Activated naive CD8-positive, alpha-beta T cell treated with anti-CD3 and anti-CD28 coated beads, Interleukin-2, amount 50 U/mL, for 24 hours (primary cell): ENCODE results near the gene CHAC2.
"Not testable (repeated sequence)": the region's sequence is repeated elsewhere in the genome, so short reads cannot be mapped to it uniquely, and the experiment has no call there.

Experiments used
- ATAC-seq: fragments of 150-1000 bp; cut with Tn5 transposase; one replicate; pipeline ENCODE4 v1.10.0; 2021
- DNase-seq: peaks from one replicate; pipeline ENCODE4 v3.0.0; 2021
- H3K27ac Mint-ChIP-seq: one replicate; pipeline ENCODE4 v1.8.0; 2021; ENCODE audit warnings: mild to moderate bottlenecking, mixed read lengths
- H3K27me3 Mint-ChIP-seq: one replicate; pipeline ENCODE4 v1.8.0; 2021; ENCODE audit warnings: mixed read lengths
- H3K36me3 Mint-ChIP-seq: one replicate; pipeline ENCODE4 v1.8.0; 2021; ENCODE audit warnings: low read depth, mixed read lengths
- H3K4me1 Mint-ChIP-seq: one replicate; pipeline ENCODE4 v1.8.0; 2021; ENCODE audit warnings: mixed read lengths
- H3K4me3 Mint-ChIP-seq: one replicate; pipeline ENCODE4 v1.8.0; 2021; ENCODE audit warnings: mild to moderate bottlenecking, moderate library complexity, mixed read lengths
- H3K9me3 Mint-ChIP-seq: one replicate; pipeline ENCODE4 v1.8.0; 2021; ENCODE audit warnings: mixed read lengths

Gene CHAC2

GRCh38 chr2:53755121-53755520 is 12.5 kb upstream of the CHAC2 start:
- Mint-ChIP-seq H3K27me3 (no peaks in the 10 kb centered on the region), H3K27ac (no peak overlapping the region), H3K9me3 (no peaks in the 10 kb centered on the region), H3K4me1 (peaks cover 27% of the 10 kb centered on the region), H3K4me3 (no peak overlapping the region), H3K36me3 (peaks cover 16% of the 10 kb centered on the region)
- ATAC-seq = no peak
- no peak for DNase-seq

- H3K4me1 Mint-ChIP-seq = peaks cover 13% of the 10 kb centered on the region
- peaks cover 15% of the 10 kb centered on the region for H3K36me3 Mint-ChIP-seq
- DNase-seq (no peak), ATAC-seq (no peak)
- H3K9me3 Mint-ChIP-seq = no peaks in the 10 kb centered on the region
- H3K27me3 Mint-ChIP-seq = no peaks in the 10 kb centered on the region
- H3K27ac Mint-ChIP-seq = no peak overlapping the region
- H3K4me3 Mint-ChIP-seq = no peak overlapping the region
Observed at GRCh38 chr2:53756644-53757043, 11.0 kb upstream of the CHAC2 start.

GRCh38 chr2:53757206-53757605 is 10.4 kb upstream of the CHAC2 start:
- not testable (repeated sequence) for H3K27ac Mint-ChIP-seq, ATAC-seq, H3K27me3 Mint-ChIP-seq

DNA sequence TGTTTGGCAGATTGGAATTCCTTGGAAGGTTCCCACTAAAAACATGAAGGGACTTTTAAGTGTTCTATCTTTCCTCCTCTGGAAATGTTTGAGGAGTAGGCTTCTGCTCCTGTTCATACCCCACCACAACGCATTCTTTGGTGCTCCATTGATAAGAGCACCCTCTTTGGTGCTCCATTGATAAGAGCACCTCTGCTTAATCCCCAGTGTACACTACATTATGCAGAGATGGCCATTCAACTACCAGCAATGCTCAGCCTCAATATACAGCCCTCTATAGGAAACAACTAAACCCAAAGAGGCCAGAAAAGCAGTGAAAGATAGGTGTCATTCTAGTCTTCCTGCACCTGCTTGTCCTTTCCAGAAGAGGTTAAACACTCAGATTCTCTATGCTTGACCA is 1.8 kb upstream of the CHAC2 start:
- ATAC-seq = no peak
- no peak overlapping the region for H3K27ac Mint-ChIP-seq
- H3K4me1 Mint-ChIP-seq = peaks cover 34% of the 10 kb centered on the region
- no peaks in the 10 kb centered on the region for H3K27me3 Mint-ChIP-seq
- no peak overlapping the region for H3K4me3 Mint-ChIP-seq
- H3K36me3 Mint-ChIP-seq = peaks cover 35% of the 10 kb centered on the region
- no peaks in the 10 kb centered on the region for H3K9me3 Mint-ChIP-seq
- DNase-seq = no peak

More at GRCh38 chr2:53757206-53757605, 10.4 kb upstream of the CHAC2 start:
- not testable (repeated sequence) for DNase-seq, H3K4me1 Mint-ChIP-seq, H3K9me3 Mint-ChIP-seq, H3K4me3 Mint-ChIP-seq
- peaks cover 19% of the 10 kb centered on the region for H3K36me3 Mint-ChIP-seq

GRCh38 chr2:53768242-53768542 is 588 bp downstream of the CHAC2 start:
- Mint-ChIP-seq H3K36me3 (peaks cover 36% of the 10 kb centered on the region), H3K4me1 (peaks cover 41% of the 10 kb centered on the region), H3K4me3 (peak overlapping the region; percentile 94), H3K9me3 (peaks cover 3% of the 10 kb centered on the region), H3K27ac (peak overlapping the region; percentile 87), H3K27me3 (no peaks in the 10 kb centered on the region)
- peak; percentile 59 for ATAC-seq
- no peak for DNase-seq

- peaks cover 3% of the 10 kb centered on the region for H3K9me3 Mint-ChIP-seq
- ATAC-seq = no peak
- DNase-seq = no peak
- H3K27me3 Mint-ChIP-seq = no peaks in the 10 kb centered on the region
- H3K36me3 Mint-ChIP-seq = peaks cover 33% of the 10 kb centered on the region
- peak overlapping the region; percentile 94 for H3K4me3 Mint-ChIP-seq
- H3K27ac Mint-ChIP-seq = peak overlapping the region; percentile 21
- H3K4me1 Mint-ChIP-seq = peaks cover 41% of the 10 kb centered on the region
Observed at GRCh38 chr2:53769318-53769945, 1.8 kb downstream of the CHAC2 start.

DNA sequence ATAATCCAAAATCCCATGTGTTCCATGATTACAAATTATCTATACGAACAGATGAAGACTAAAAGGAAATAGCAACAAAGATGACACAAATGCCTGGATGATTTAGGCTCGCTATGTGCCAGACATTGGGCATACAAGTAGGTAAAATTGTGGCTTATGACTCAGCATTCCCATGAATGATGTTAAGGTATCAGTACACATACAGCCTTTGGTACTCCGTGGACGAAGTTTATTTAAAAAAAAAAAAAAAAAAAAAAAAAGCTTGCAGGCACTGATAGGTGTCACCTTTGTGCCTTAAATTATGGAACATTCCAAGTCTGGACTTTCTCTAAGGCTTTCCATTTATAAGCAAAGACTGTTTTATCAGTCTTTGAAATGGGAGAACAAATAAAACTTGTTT is 2.7 kb downstream of the CHAC2 start:
- Mint-ChIP-seq H3K36me3 (peaks cover 31% of the 10 kb centered on the region), H3K4me3 (peak overlapping the region; percentile 94), H3K27ac (peak overlapping the region; percentile 21), H3K4me1 (peaks cover 41% of the 10 kb centered on the region), H3K9me3 (peaks cover 3% of the 10 kb centered on the region), H3K27me3 (no peaks in the 10 kb centered on the region)
- ATAC-seq (peak; percentile 38), DNase-seq (no peak)

DNA sequence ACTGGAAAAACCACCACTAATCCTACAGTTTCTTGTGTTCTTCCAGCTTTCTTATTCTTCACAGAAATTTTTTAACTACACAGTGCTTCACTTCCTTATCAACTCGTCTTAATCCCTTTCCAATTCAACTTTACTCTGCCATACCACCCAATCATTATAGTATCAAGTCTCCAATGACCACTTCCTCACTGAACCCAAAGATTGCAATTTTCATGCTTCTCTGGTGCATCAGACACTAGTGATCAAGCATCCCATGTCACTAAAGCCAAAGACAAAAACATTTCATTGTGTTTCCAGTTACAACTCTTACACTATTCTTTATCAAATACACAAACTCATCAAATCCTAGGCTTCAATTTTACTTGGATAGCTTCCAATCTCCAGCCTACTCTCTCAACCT is 9.5 kb downstream of the CHAC2 start:
- Mint-ChIP-seq H3K9me3 (peaks cover 3% of the 10 kb centered on the region), H3K27me3 (no peaks in the 10 kb centered on the region), H3K27ac (no peak overlapping the region), H3K36me3 (peaks cover 44% of the 10 kb centered on the region), H3K4me1 (peaks cover 18% of the 10 kb centered on the region), H3K4me3 (no peak overlapping the region)
- no peak for DNase-seq
- no peak for ATAC-seq

GRCh38 chr2:53778536-53779162 is 11.0 kb downstream of the CHAC2 start:
- H3K4me3 Mint-ChIP-seq = no peak overlapping the region
- H3K27me3 Mint-ChIP-seq = no peaks in the 10 kb centered on the region
- no peak overlapping the region for H3K27ac Mint-ChIP-seq
- DNase-seq = no peak
- peaks cover 20% of the 10 kb centered on the region for H3K4me1 Mint-ChIP-seq
- no peaks in the 10 kb centered on the region for H3K9me3 Mint-ChIP-seq
- peaks cover 40% of the 10 kb centered on the region for H3K36me3 Mint-ChIP-seq
- ATAC-seq = no peak

DNA sequence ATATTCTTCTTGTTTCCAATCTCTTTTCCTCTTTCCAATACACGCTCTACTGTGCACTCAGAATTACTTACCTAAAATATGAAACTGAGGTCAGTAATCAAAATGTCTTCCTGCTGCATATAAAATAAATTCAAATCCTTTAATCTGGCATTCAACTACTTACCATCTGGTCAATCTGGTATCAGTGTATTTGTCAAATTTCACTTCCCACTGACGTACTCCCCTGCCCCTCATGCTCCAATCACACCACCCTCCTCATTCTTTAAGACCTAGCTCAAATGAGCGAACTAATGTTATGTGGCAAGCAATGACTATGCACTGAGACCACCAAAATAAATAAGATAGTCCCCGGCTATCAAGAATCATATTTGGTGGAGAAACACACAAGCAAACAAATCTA is 12.5 kb downstream of the CHAC2 start:
- Mint-ChIP-seq H3K27me3 (no peaks in the 10 kb centered on the region), H3K4me3 (no peak overlapping the region), H3K36me3 (peaks cover 34% of the 10 kb centered on the region), H3K27ac (no peak overlapping the region), H3K4me1 (peaks cover 31% of the 10 kb centered on the region), H3K9me3 (no peaks in the 10 kb centered on the region)
- no peak for DNase-seq
- ATAC-seq = no peak

DNA sequence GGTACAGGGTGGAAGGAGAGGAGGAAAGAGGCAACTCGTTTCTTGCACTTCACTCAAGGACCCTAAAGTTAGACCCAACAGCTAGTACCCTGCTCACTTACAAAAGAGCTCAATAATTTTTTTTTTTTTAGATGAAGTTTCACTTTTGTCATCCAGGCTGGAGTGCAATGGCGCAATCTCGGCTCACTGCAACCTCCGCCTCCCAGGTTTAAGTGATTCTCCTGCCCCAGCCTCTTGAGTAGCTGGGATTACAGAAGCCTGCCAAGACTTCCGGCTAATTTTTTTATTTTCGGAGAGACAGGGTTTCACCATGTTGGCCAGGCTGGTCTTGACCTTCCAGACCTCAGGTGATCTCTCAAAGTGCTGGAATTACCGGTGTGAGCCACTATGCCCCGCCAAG is 15.1 kb downstream of the CHAC2 start:
- Mint-ChIP-seq H3K36me3 (peaks cover 28% of the 10 kb centered on the region), H3K9me3 (no peaks in the 10 kb centered on the region), H3K27me3 (no peaks in the 10 kb centered on the region), H3K4me1 (peaks cover 38% of the 10 kb centered on the region), H3K27ac (no peak overlapping the region), H3K4me3 (no peak overlapping the region)
- DNase-seq (no peak), ATAC-seq (no peak)

- DNase-seq (no peak), ATAC-seq (no peak)
- Mint-ChIP-seq H3K9me3 (no peaks in the 10 kb centered on the region), H3K4me1 (peaks cover 47% of the 10 kb centered on the region), H3K27ac (peak overlapping the region; percentile 68), H3K4me3 (peak overlapping the region; percentile 95), H3K27me3 (no peaks in the 10 kb centered on the region), H3K36me3 (peaks cover 17% of the 10 kb centered on the region)
Observed at GRCh38 chr2:53784436-53784835, 16.8 kb downstream of the CHAC2 start.

- DNase-seq (no peak), ATAC-seq (no peak)
- no peaks in the 10 kb centered on the region for H3K9me3 Mint-ChIP-seq
- peaks cover 12% of the 10 kb centered on the region for H3K36me3 Mint-ChIP-seq
- peaks cover 47% of the 10 kb centered on the region for H3K4me1 Mint-ChIP-seq
- no peaks in the 10 kb centered on the region for H3K27me3 Mint-ChIP-seq
- peak overlapping the region; percentile 95 for H3K4me3 Mint-ChIP-seq
- peak overlapping the region; percentile 68 for H3K27ac Mint-ChIP-seq
Observed at GRCh38 chr2:53785366-53785765, 17.8 kb downstream of the CHAC2 start.

GRCh38 chr2:53786352-53786704 is 18.7 kb downstream of the CHAC2 start:
- Mint-ChIP-seq H3K4me3 (peak overlapping the region; percentile 95), H3K36me3 (peaks cover 7% of the 10 kb centered on the region), H3K27ac (peak overlapping the region; percentile 95), H3K9me3 (no peaks in the 10 kb centered on the region), H3K4me1 (peaks cover 54% of the 10 kb centered on the region), H3K27me3 (no peaks in the 10 kb centered on the region)
- peak; percentile 5 for ATAC-seq
- DNase-seq = peak; percentile 36

- H3K27me3 Mint-ChIP-seq = no peaks in the 10 kb centered on the region
- peak within 1 kb of the TSS; percentile 95 for H3K27ac Mint-ChIP-seq
- H3K4me3 Mint-ChIP-seq = peak within 1 kb of the TSS; percentile 95
- peak; percentile 94 for ATAC-seq
- H3K9me3 Mint-ChIP-seq = no peaks in the 10 kb centered on the region
- DNase-seq = peak; percentile 91
- H3K4me1 Mint-ChIP-seq = peaks cover 54% of the 10 kb centered on the region
- H3K36me3 Mint-ChIP-seq = peaks cover 7% of the 10 kb centered on the region
Observed at GRCh38 chr2:53786705-53787613, 19.4 kb downstream of the CHAC2 start, which contains the start of the genes ASB3 and ERLEC1. Gene ASB3 (minus strand): TSS chr2:53786953. CDS start chr2:53765572, 21,381 bp downstream. Gene ERLEC1 (plus strand): TSS chr2:53787044. CDS start chr2:53787211, 167 bp downstream.
